ENCODE measurements around the gene TEC.

The TEC gene

DNA sequence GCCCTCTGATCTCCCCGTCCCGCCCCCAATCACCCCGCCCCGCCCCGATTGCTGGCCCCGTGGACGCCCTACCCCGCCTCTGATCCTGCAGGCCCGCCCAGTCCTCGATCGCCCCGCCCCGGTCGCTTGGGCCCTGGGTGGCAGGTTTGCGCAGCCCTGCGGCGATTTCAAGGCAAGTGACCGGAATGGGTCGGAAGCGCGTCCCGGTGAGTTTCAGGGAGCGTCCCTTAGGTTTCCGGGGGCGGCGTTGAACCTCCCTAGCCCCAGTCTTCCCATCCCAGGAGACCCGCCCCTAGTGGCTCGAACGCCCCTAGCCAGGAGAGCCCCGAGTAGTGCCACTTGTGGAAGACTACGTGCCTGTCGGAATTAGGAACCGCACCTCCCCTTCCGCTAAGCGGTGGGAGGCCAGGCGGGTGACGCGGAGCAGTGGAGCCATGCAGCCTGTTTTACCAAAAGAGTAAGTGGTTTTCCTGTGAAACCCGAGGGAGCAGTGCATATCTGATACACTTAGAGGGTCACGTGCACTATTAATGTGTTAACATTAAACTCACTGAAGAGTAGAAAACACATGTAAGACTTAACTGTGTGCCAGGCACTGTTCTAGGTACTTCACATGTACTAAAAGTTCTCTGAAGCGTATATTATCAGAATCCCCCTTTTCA lies 354 bp upstream of the TEC start:
- DNase-seq (ENCODE audit: low read depth, low spot score): peak; percentile 87

DNA sequence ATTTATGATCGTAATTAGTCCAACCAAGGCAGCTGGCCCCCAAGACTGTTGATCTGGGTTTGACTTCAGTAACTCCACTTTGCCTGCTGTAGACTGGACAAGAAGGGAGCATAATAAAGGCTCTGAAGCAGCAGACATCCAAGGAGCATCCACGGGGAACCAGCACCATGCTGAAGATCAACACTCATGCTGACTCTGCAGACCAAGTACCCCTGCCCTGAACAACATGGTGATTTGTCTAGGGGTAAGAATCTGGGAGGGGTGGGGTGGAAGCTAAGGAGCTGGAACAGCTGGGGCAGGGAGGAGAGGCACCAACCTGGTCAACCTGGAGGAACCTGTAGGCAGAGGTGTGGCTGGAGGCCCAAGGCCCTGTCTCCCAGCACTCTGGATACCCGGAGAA lies 2.1 kb downstream of the TEC start:
- DNase-seq (ENCODE audit: low read depth, low spot score): no peak

DNA sequence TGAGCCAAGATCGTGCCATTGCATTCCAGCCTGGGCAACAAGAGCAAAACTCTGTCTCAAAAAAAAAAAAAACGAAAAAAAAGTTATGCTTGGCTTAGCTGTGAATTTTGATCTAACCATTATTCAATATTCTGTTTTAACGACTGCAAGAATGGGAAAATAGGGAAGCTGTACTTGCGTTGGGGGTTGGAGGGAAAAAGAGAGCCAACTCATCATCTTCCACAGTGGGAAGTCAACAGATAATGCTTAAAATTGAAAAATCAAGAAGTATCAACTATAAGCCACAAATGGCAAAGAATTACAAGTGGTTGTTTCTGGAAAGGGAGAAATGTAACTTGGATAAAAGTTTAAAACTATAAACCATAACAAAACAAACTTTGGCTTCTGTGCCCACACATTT lies 2.9 kb downstream of the TEC start:
- no peak for DNase-seq (ENCODE audit: low read depth, low spot score)

DNA sequence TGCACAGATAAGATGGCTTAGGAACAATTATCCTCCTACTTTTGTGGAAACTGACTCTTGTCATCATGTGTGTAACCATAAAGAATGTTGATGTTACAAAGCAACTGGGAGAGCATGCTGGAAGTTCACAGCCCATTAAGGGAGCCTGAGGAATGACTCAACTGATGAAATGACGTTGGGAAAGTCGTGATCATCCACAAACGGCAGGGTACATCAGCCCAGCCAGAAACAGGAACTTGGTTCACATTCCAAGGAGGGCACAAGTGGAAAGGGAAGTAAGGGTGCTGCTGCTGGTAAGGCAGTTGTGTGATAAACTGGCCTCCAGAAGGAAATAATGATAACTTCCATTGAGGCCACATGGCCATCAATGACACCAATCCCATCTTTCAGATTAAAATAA lies 6.7 kb downstream of the TEC start:
- DNase-seq (ENCODE audit: low read depth, low spot score): no peak

DNA sequence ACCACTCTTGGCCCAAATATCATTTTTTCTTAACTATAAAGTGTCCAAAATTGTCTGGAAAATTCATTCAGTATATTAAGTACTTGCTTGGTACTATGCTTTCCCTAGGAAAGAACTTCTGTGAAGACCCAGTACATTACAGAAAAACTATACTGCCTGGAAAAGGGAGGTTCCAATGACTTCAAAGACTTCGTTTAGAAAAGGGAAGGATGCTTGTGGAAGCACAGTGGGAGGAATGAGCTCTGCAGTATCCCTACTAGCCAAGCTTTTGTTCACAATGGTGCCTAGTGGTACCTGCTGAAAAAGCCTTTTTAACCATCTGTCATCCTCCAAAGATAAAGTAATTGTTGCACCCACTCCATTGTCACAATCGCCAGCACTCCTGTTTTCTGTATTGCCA lies 7.2 kb downstream of the TEC start:
- DNase-seq (ENCODE audit: low read depth, low spot score): no peak

DNA sequence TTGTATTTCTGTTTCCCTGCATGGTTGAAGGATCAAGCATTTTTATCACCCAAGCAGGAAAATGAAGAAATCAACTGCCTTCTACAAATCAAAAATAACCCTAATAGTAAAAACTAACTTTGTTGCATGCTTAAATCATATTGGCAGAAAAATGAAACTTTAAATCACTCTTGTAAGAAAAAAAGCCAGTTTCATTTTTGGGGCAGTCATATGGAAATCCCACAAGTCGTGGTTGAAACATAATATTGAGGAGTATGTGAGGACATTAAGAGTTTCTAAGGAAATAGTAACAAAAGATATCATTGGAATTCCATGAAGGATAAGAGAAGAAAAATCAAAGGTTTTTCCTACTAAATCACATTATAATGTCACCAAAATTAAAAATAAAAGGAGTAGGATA lies 8.4 kb downstream of the TEC start:
- no peak for DNase-seq (ENCODE audit: low read depth, low spot score)

DNA sequence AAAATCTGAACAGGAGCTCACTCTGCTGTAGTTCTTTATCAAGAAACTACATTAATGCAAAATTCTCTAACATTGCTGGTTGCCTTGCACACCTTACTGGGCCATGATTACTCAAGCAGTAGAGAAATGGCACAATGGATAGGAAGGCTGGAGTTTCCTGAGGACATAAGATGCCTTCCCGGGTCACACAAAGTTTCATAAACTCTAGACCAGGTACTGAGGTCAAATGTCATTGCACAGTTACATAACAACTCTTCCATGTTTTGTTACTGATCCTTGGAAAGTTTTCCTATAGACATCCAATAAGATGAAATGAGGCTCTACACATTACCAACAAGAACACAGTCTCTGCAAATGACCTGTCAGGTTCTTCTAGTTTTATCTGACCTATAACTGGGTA lies 9.9 kb downstream of the TEC start:
- no peak for DNase-seq (ENCODE audit: low read depth, low spot score)

DNA sequence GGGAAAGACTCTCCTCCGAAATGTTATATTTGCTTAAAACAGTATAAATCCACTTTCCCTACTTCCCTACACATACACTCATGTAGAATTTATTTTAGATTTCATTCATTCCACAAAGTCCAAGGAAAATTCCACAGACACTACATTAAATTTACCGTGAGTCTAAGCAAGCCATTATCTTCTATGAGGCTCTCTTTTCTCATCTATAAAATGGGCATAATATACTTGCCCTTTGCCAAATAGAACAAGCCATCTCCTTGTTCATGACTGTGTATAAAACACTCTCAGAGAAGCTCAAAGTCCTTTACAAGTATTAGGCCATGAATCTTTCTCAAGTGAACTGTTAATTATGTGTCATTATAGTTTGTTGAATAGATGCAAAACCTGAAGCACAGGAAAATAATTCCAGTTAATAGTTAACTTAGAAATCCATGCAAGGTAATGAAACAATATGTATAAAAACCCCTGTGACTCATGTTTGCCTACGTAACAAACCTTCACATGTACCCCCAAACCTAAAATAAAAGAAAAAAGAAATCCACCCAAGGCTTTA lies 10.7 kb downstream of the TEC start:
- no peak for DNase-seq (ENCODE audit: low read depth, low spot score)

DNA sequence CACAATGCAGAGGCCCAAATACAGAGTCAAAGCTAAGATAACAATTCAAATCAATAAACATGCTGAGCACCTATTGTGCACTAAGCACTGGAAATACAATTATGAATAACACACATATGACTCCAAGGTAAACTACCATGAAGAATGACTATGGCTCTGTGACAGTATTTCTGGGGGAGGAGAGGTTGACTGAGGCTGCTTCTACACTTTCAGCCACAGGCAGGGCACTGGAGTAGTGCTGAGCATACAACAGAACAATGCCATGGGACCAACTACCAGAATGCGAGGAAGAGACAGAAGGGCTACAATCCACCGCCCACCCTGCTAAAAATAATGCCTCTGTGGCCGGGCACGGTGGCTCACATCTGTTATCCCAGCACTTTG lies 13.7 kb downstream of the TEC start:
- no peak for DNase-seq (ENCODE audit: low read depth, low spot score)

DNA sequence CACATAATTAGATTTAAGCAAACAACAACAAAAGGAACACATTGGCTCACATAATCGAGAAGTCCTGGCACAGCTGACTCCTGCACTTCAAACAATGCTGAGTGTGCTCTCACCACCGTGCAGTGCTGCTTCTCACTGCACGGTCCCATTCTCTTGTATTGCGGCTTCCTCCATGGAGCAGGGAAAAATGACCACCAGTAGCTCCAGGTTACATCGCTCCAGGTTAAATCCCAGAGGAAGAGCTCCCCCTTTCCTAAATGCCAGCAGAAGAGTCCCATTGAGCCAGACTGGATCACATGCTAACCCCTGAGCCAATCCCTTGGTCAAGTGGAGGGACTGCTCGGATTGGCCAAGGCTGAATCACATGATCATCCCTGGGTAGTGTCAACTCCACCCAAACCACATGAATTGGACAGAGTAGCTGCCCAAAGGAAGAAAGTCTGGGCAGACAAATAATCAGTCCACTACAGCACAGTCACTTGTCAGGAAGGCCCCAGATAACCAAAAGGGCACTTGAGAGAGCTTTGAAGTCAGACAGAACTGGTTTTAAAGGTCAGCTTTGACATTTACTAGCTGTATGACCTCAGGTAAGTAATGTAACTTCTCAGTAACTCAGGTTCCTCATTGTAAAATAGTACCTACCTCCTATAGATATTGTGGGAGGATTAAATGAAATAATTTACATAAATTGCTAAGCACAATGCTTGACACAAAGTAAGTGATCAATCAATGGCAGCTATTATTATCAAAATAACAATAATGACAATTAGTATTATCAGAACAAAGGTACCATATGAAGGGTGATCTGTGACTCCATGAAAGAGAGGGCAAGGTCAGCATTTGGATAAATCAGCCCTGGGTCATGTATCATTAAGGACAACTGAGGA lies 14.3 kb downstream of the TEC start:
- DNase-seq (ENCODE audit: low read depth, low spot score): no peak

DNA sequence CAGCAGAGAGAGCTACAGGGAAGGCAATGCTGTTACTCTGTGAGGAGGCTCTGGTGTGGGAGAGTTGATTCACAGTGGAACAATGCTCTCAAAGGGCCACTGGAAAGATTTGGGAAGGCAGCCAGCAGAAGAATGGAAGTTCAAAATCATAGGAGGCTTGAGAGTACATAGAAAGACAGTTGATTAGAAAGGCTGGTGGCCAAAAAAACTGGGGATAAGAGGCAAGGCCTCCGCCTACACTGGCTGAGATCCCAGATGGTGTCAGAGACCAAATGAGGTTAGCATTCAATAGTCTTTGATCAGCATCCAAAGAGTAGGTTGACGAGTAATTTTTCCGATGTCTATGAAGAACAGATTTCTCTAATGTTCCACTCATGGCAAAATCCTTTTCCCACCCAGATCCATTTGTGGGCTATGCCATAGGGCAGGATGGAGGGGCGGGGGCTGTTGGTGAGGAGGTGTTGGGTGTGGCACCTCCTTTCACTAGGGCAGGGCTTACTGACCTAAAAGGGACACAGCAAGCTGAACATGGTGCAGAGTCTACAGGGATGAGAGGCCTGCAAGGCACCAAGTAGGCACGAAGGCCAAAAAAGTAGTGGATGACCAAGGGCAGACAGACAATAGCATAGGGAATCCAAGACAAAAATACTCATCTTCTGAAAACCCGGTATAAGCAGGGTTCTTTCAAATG lies 15.1 kb downstream of the TEC start:
- no peak for DNase-seq (ENCODE audit: low read depth, low spot score)

DNA sequence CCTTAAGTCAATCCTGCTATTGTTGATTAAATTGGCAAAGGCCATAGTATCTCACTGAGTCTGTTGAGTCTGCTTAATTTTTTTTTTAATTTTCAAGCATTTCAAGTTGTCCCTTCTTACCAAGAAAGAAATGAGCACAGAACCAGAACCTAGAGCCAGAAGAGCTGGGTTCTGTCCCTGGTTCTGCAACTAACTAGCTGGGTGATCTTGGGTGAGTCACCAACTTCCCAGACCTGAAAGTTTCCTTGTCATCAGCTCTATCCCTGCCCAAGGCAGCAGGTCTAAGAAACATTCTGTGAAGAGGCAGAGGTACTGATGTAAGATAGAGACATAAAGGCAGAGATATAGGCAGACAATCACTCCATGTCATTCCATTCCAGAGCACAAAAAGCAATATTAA lies 17.3 kb downstream of the TEC start:
- no peak for DNase-seq (ENCODE audit: low read depth, low spot score)

DNA sequence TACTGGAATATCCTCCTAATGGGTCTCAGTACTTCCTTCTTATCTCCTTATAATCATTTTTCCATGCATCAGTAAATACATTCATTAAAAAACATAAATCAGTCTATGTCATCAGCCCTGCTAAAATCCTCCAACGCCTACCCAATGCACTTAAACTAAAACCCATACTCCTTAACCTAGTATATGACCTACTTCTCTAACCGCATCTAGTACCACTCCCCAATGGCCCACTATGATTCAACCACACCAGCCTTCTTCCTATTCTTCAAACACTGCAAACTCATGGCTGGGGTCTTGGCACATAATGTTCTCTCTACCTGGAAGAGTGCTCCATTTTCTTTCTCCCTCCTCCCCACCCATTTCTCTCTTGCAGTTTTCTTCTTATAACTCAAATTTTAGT lies 18.7 kb downstream of the TEC start:
- DNase-seq (ENCODE audit: low read depth, low spot score): no peak

DNA sequence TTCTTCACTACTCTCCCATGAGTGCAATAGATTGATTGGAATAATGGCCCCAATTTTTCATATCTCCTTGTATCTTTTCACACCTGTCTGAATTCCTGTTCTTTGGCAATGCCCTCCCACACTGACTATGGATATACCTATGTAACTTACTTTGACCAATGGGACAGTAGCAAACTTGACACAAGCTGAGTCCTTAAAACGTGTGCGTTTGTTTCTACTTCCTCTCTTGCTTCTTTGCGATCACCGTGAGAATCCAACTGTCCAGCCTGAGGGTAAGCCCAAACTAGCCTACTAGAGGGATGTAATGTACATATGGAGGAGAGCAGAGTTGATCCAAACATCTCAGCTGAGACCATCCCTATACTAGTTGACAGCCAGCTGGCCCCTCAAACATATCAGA lies 19.3 kb downstream of the TEC start:
- DNase-seq (ENCODE audit: low read depth, low spot score): no peak

DNA sequence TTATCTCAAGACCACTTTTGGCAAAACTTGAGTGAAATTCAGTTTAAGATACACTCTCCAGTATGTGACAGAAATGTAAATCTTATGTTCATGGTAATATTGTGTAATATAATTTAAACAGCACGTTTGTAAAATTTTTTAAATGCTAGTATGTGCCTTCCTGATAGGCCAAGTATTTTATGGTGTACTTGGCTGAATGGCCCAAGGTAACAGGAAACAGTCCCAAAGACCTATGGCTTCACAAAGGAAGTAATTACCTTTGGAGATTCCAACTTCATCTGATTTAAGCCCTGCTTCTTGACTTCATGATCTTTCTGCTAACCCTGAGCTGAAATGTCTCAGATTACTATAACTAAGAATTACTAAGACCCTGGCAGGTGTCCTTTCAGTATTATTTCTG lies 20.3 kb downstream of the TEC start:
- no peak for DNase-seq (ENCODE audit: low read depth, low spot score)

DNA sequence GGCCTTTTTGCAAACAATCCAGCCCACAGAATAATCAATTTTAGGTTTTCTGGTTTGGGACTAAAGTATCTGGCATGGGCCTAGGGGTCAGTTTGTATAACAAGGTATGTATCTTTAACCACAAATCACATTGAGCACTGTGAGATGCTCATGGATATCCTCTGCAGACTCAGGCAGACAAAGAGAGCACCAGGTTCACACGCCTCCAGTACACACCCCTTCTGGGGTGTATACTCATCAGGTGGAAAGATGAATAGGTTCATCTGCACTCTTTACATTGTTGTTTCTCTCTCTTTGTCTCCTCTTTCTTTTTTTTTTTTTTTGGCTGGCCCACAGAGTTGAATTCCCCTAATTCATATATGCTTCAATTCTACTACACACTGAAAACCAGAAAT lies 21.1 kb downstream of the TEC start:
- no peak for DNase-seq (ENCODE audit: low read depth, low spot score)

DNA sequence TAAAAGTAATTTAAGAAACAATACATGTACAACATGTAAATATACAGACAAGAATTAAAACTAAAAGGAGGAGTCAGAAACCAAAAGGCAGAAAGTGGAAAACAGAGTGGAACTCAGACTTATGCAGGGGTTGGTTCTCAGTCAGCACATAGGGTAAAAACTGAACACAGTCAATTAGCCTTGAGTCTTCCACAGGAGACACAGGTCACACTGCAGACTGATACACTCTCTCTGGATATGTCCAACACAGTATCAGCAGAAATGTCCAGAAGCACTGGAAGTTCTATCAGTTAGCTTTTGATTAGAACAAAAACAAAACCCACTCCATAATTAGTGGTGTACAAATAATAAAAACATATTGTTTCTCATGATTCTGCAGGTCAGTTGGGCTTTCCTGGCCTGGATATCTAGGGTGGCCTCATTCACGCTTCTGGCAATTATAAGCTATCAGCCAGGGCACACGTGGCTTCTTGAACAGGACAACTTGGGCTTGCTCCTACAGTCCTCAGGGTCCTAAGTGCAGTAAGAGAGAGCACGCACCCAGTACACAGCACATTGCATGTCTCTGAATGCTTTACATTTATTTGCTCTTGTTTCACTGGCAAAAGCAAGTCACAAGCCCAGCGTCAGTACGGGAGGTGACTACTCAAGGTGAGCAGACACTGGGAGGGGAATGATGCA lies 21.6 kb downstream of the TEC start:
- no peak for DNase-seq (ENCODE audit: low read depth, low spot score)

DNA sequence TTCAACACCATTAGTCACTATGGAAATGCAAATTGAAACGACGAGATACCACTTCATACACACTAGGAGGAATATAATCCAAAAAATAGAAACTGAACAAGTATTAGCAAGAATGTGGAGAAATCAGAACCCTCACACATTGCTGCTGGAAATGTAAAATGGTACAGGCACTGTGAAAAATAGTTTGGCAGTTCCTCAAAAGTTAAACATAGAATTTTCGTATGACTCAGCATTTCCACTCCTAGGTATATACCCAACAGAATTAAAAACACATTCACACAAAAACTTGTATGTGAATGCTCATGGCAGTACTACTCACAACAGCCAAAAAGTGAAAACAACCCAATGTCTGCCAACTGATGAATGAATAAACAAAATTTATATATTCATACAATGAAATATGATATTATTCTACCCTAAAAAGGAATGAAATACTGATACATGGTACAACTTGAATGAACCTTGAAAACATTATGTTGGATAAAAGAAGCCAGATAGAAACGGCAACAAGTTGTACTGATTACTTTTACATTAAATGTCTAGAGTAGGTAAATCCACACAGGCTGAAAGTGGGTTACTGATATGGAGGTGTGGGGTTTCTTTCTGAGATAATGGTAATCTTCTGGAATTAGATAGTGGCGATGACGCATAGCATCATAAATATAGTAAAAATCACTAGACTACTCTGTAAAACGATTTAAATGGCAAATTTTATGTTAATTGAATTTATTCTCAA lies 22.3 kb downstream of the TEC start:
- DNase-seq (ENCODE audit: low read depth, low spot score): no peak

DNA sequence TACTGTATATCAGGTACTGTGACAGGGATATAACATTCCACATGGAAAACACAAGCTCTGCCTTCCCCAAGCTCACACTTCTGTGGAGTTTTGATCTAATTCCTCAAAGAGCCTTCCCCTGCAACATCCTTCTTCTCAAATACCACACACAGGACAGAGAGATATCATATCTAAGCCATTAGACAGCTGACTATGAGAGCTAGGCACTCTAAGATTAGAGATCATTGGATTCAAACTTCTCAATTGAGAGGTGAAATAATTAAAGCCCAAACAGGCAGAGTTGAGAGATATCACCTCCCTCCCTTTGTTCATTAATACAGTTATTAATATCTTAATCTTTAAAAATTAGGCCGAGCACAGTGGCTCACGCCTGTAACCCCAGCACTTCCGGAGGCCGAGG lies 25.0 kb downstream of the TEC start:
- no peak for DNase-seq (ENCODE audit: low read depth, low spot score)

DNA sequence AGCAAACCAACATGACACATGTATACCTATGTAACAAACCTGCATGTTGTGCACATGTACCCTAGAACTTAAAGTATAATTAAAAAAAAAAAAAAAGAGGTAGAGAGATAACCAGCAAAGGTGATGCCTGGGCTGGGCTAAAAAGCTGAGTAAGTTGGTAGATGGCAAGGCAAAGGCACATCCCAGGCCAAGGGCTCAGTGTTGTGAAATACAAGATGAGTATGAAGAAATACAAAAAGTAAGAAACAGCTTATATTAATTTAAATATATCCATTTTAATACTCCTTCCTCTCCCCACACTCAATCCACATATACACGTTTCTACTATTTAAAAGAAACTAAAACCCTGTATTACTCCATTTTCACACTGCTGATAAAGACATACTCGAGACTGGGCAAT lies 25.8 kb downstream of the TEC start:
- DNase-seq (ENCODE audit: low read depth, low spot score): no peak

DNA sequence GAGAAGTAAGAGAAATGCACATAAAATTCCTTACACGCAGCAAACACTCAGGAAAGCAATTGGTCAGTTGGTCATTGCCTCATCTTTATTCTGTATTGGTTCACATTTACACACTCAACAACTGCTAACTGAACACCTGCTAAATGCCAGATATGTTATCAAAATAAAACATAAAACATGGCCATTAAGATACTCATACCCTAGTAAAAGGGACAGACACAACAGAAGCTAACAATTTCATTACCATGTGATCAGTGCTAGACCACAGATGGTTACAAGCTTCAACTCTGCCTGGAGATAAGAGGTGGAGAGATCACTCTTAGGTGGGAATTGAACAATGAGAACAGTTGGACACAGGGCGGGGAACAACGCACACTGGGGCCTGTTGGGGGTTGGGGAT lies 26.2 kb downstream of the TEC start:
- no peak for DNase-seq (ENCODE audit: low read depth, low spot score)
